Measurements from ENCODE around the gene UTP25. TPM values are rescaled to one million over a fixed set of nuclear protein-coding genes. Genes with fewer than 3 reads are reported as not detected.
"Not testable (repeated sequence)": the region's sequence is repeated elsewhere in the genome, so short reads cannot be mapped to it uniquely, and the experiment has no call there.

UTP25 gene
- total RNA-seq, 2 donors from 2014 or later: 5.7 to 11.6 TPM

- no peak for TF ChIP-seq CTCF (IDR thresholded peaks at IDR 0.05)
- H3K4me3 ChIP-seq: no peak overlapping the region
- H3K36me3 ChIP-seq: no peaks in the 10 kb centered on the region
- H3K27ac ChIP-seq: no peak overlapping the region
- no peaks in the 10 kb centered on the region for H3K27me3 ChIP-seq (replicated peaks; ENCODE audit: insufficient read depth)
- peaks cover 0 to 11% of the 10 kb centered on the region in 2 donors for H3K4me1 ChIP-seq (ENCODE audit: control insufficient read depth in 1 of 2, low read depth in 2 of 2)
- DNase-seq (ENCODE audit: low spot score) (no peak), ATAC-seq (ENCODE audit: insufficient number of reproducible peaks, low FRiP score, low read depth) (no peak)
- H3K9me3 ChIP-seq: no peaks in the 10 kb centered on the region
Measured at GRCh38 chr1:209791920-209792319, 35.9 kb upstream of the UTP25 start.

DNA sequence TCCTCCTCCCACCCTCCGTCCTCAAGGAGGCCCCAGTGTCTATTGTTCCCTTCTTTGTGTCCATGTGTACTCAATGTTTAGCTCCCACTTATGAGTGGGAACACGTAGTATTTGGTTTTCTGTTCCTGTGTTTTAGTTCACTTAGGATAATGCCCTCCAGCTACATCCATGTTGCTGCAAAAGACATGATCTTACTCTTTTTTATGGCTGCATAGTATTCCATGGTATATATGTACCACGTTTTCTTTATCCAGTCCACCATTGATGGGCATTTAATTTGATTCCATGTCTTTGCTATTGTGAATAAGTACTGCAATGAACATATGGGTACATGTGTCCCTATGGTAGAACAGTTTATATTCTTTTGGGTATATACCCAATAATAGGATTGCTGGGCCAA lies 34.1 kb upstream of the UTP25 start:
- not testable (repeated sequence) for DNase-seq (ENCODE audit: low spot score); H3K27me3 ChIP-seq (replicated peaks; ENCODE audit: insufficient read depth); ATAC-seq (ENCODE audit: insufficient number of reproducible peaks, low FRiP score, low read depth); H3K4me1 ChIP-seq (ENCODE audit: control insufficient read depth in 1 of 2, low read depth in 2 of 2); H3K36me3 ChIP-seq; H3K9me3 ChIP-seq; H3K27ac ChIP-seq; H3K4me3 ChIP-seq

GRCh38 chr1:209797978-209798639 lies 29.7 kb upstream of the UTP25 start:
- no peak for DNase-seq (ENCODE audit: low spot score)
- no peaks in the 10 kb centered on the region for H3K27me3 ChIP-seq (replicated peaks; ENCODE audit: insufficient read depth)
- H3K36me3 ChIP-seq: no peaks in the 10 kb centered on the region
- no peaks in the 10 kb centered on the region for H3K9me3 ChIP-seq
- ATAC-seq (ENCODE audit: insufficient number of reproducible peaks, low FRiP score, low read depth): no peak
- TF ChIP-seq CTCF (IDR thresholded peaks at IDR 0.05): no peak
- H3K4me3 ChIP-seq: no peak overlapping the region
- no peak overlapping the region for H3K27ac ChIP-seq
- H3K4me1 ChIP-seq (ENCODE audit: control insufficient read depth in 1 of 2, low read depth in 2 of 2): peaks cover 8 to 24% of the 10 kb centered on the region in 2 donors

GRCh38 chr1:209800984-209801834 lies 26.6 kb upstream of the UTP25 start:
- ATAC-seq (ENCODE audit: insufficient number of reproducible peaks, low FRiP score, low read depth): no peak
- H3K4me3 ChIP-seq: no peak overlapping the region
- no peak for DNase-seq (ENCODE audit: low spot score)

DNA sequence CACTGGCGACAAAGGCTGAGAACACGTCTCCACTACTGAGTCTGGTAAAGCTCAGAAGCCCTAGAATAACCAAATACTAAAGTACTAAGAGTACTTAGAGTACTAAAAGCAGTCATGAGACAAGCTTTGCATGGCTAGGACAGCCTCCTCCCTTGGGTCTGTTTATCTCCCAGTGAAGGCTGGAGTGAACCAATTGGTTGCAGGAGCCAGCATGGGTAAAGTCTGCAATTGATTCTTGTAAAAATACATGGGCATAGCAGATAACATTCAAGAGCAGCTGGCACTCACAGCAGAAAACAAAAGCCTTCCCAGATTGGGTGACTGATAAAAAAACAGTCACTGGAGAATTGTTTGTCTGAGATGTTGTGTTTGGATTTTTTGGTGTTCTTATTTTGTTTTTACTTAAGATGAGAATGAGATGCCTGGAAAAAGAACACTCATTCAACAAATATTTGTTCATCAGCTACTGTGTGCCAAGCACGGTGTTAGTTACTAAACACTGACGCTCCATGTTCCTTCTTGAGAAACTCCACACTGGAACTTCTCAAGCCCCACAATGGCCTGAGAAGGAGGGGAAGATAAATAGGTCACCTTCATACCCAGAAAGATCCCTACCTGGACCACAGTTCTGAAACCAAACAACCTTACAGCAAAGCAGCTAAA lies 25.5 kb upstream of the UTP25 start:
- H3K4me1 ChIP-seq (ENCODE audit: control insufficient read depth in 1 of 2, low read depth in 2 of 2): peaks cover 8 to 34% of the 10 kb centered on the region in 2 donors
- ATAC-seq (ENCODE audit: insufficient number of reproducible peaks, low FRiP score, low read depth): no peak
- H3K4me3 ChIP-seq: no peak overlapping the region
- peak overlapping the region; percentile 40 to 69 for H3K27ac ChIP-seq
- no peak for TF ChIP-seq CTCF (IDR thresholded peaks at IDR 0.05)
- no peak for DNase-seq (ENCODE audit: low spot score)
- no peaks in the 10 kb centered on the region for H3K36me3 ChIP-seq
- no peaks in the 10 kb centered on the region for H3K9me3 ChIP-seq
- no peaks in the 10 kb centered on the region for H3K27me3 ChIP-seq (replicated peaks; ENCODE audit: insufficient read depth)

More at GRCh38 chr1:209800984-209801834, 26.6 kb upstream of the UTP25 start:
- H3K27ac ChIP-seq: peak overlapping the region; percentile 40 to 69
- peaks cover 8 to 32% of the 10 kb centered on the region in 2 donors for H3K4me1 ChIP-seq (ENCODE audit: control insufficient read depth in 1 of 2, low read depth in 2 of 2)
- no peaks in the 10 kb centered on the region for H3K36me3 ChIP-seq
- no peaks in the 10 kb centered on the region for H3K9me3 ChIP-seq
- no peaks in the 10 kb centered on the region for H3K27me3 ChIP-seq (replicated peaks; ENCODE audit: insufficient read depth)
- no peak for TF ChIP-seq CTCF (IDR thresholded peaks at IDR 0.05)
